ENCODE data around the gene TRMT11. TPM values are rescaled to one million over a fixed set of nuclear protein-coding genes. Genes with fewer than 3 reads are reported as not detected.

Gene TRMT11
- total and polyA plus RNA-seq, 2 of the 13 experiments (the other 11 are each of a cell fraction or from before 2014, with no cell fraction given), result 42.2 to 81.9 TPM

GRCh38 chr6:125986301-125987025 lies at the start of gene TRMT11 (continued):
- TF ChIP-seq ZNF383 (CRISPR knock-in tag; IDR thresholded peaks at IDR 0.05; ENCODE audit: borderline replicate concordance), result no peak
- no peak for TF ChIP-seq SRSF4 (IDR thresholded peaks at IDR 0.05; ENCODE audit: low read depth, low read length, poor library complexity, severe bottlenecking)
- no peak for TF ChIP-seq FIP1L1 (IDR thresholded peaks at IDR 0.05; ENCODE audit: borderline replicate concordance, insufficient read depth, low read depth, low read length)
- TF ChIP-seq SRSF1 (optimal IDR thresholded peaks at IDR 0.05; ENCODE audit: low read depth, low read length), result no peak
- no peak for TF ChIP-seq MLLT10 (CRISPR knock-in tag; IDR thresholded peaks at IDR 0.05)
- 0 out of 2 replicates have a peak, but pooled peaks have one; percentile 65 for TF ChIP-seq ZNF253 (CRISPR knock-in tag; IDR thresholded peaks at IDR 0.05; ENCODE audit: borderline replicate concordance)
- no peak for TF ChIP-seq TEAD2 (CRISPR knock-in tag; IDR thresholded peaks at IDR 0.05)
- no peak for TF ChIP-seq JDP2 (CRISPR knock-in tag; IDR thresholded peaks at IDR 0.05; ENCODE audit: borderline replicate concordance)
- TF ChIP-seq ZNF142 (CRISPR knock-in tag; IDR thresholded peaks at IDR 0.05), result no peak
- TF ChIP-seq NFATC3 (CRISPR knock-in tag; IDR thresholded peaks at IDR 0.05), result 0 out of 2 replicates have a peak, but pooled peaks have one; percentile 32
- TF ChIP-seq USF2 (IDR thresholded peaks at IDR 0.05; ENCODE audit: low read depth, low read length), result no peak
- TF ChIP-seq USF2 (CRISPR knock-in tag; IDR thresholded peaks at IDR 0.05; ENCODE audit: borderline replicate concordance), result no peak
- peak; percentile 96 for TF ChIP-seq ASH2L (IDR thresholded peaks at IDR 0.05; ENCODE audit: insufficient read length, low read depth, low read length)
- TF ChIP-seq MZF1 (CRISPR knock-in tag; IDR thresholded peaks at IDR 0.05; ENCODE audit: borderline replicate concordance), result peak; percentile 73; the same call in 1 of the 2 replicates
- no peak for TF ChIP-seq ARNT (IDR thresholded peaks at IDR 0.05)
- no peak for TF ChIP-seq TRIM22 (IDR thresholded peaks at IDR 0.05)
- no peak for TF ChIP-seq ZNF562 (CRISPR knock-in tag; IDR thresholded peaks at IDR 0.05; ENCODE audit: borderline replicate concordance)
- TF ChIP-seq CREB3 (CRISPR knock-in tag; IDR thresholded peaks at IDR 0.05), result no peak
- no peak for TF ChIP-seq ATM (IDR thresholded peaks at IDR 0.05; ENCODE audit: borderline replicate concordance)

Measured in HepG2 (cell line).